MCF 10A (cell line): ENCODE measurements around the gene G3BP2. TPM values are rescaled to one million over a fixed set of nuclear protein-coding genes. Genes with fewer than 3 reads are reported as not detected.

Experiments
- BruUV-seq: library from RNA; stranded (reverse); fragments of 400-500 nt; replicated peaks from 2 replicates; lab custom pipeline; 2021; lab: Mats Ljungman, UMichigan
- CTCF ChIA-PET: fragments of 300-600 bp; sonication (Branson Sonifier 250); formaldehyde crosslinking; extraction: SDS; loops from one replicate; lab custom pipeline; 2021; ENCODE audit warnings: antibody characterized with exemption, inconsistent platforms; lab: Yijun Ruan, JAX
- POLR2A ChIA-PET: fragments of 300-600, 350-650 bp; sonication (Branson Sonifier 250); formaldehyde crosslinking; extraction: SDS; loops from one replicate; lab custom pipeline; 2020; ENCODE audit warnings: antibody characterized with exemption, inconsistent platforms; lab: Yijun Ruan, JAX
- DNase-seq: peaks from one replicate; pipeline ENCODE4 v3.0.0-alpha.2; 2018; ENCODE audit not compliant: unreplicated experiment
- H3K27ac Mint-ChIP-seq: one replicate; pipeline ENCODE4 v1.8.0; 2022; ENCODE audit warnings: mild to moderate bottlenecking, low read depth, mixed read lengths; ENCODE audit not compliant: unreplicated experiment
- H3K27me3 Mint-ChIP-seq: one replicate; pipeline ENCODE4 v1.8.0; 2022; ENCODE audit warnings: mixed read lengths; ENCODE audit not compliant: insufficient read depth, unreplicated experiment
- H3K36me3 Mint-ChIP-seq: one replicate; pipeline ENCODE4 v1.8.0; 2022; ENCODE audit warnings: mild to moderate bottlenecking, moderate library complexity, mixed read lengths; ENCODE audit not compliant: insufficient read depth, unreplicated experiment
- H3K4me1 Mint-ChIP-seq: one replicate; pipeline ENCODE4 v1.8.0; 2022; ENCODE audit warnings: mixed read lengths; ENCODE audit not compliant: insufficient read depth, unreplicated experiment
- H3K4me3 Mint-ChIP-seq: one replicate; pipeline ENCODE4 v1.8.0; 2022; ENCODE audit warnings: mild to moderate bottlenecking, moderate library complexity, mixed read lengths; ENCODE audit not compliant: unreplicated experiment
- H3K9me3 Mint-ChIP-seq: one replicate; pipeline ENCODE4 v1.8.0; 2022; ENCODE audit warnings: mixed read lengths; ENCODE audit not compliant: unreplicated experiment
- intact Hi-C: fragments of 100-400 bp; cut with micrococcal nuclease; formaldehyde crosslinking; loops from 2 replicates; pipeline ENCODE4 v1.14.1; 2022
- total RNA-seq: library from RNA; stranded (reverse); gene quantifications from 2 replicates; pipeline ENCODE4 v1.2.3, GENCODE V29; 2022
- TF ChIP-seq, protein P1 (sequence below): fragments of 200-600 bp; IDR thresholded peaks from one replicate; pipeline ENCODE4 v1.8.0; 2022; ENCODE audit warnings: antibody characterized with exemption, mild to moderate bottlenecking; ENCODE audit not compliant: unreplicated experiment

Gene G3BP2
- total RNA-seq, 1 experiment from 2014 or later, result 179 TPM

DNA sequence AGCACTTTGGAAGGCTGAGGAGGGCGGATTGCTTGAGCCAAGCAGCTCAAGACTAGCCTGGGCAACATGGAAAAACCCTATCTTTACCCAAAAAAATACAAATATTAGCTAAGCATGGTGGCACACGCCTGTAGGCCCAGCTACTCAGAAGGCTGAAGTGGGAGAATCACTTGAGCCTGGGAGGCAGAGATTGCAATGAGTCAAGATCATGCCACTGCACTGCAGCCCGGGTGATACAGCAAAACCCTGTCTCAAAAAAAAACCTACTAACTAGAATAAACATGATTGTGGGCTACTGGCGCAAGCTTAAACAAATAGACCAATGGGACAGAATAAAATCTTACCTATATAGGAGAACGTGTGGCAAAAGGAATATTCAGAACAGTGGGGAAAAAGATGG lies 50.2 kb downstream of the G3BP2 start:
- intact Hi-C loops, result no loop called here
- H3K9me3 Mint-ChIP-seq, result no peaks in the 10 kb centered on the region
- no peak overlapping the region for H3K27ac Mint-ChIP-seq
- no peak for DNase-seq
- H3K36me3 Mint-ChIP-seq, result no peaks in the 10 kb centered on the region
- ChIA-PET POLR2A (no interaction called here), CTCF (interaction anchor here (0.5 to 0.6 kb wide), 2 partner anchors 47 to 101 kb away, joined by 3 read pairs; no protein-coding TSS in a partner anchor)
- H3K4me3 Mint-ChIP-seq, result no peak overlapping the region
- no TSS peak for BruUV-seq
- TF ChIP-seq, protein P1, sequence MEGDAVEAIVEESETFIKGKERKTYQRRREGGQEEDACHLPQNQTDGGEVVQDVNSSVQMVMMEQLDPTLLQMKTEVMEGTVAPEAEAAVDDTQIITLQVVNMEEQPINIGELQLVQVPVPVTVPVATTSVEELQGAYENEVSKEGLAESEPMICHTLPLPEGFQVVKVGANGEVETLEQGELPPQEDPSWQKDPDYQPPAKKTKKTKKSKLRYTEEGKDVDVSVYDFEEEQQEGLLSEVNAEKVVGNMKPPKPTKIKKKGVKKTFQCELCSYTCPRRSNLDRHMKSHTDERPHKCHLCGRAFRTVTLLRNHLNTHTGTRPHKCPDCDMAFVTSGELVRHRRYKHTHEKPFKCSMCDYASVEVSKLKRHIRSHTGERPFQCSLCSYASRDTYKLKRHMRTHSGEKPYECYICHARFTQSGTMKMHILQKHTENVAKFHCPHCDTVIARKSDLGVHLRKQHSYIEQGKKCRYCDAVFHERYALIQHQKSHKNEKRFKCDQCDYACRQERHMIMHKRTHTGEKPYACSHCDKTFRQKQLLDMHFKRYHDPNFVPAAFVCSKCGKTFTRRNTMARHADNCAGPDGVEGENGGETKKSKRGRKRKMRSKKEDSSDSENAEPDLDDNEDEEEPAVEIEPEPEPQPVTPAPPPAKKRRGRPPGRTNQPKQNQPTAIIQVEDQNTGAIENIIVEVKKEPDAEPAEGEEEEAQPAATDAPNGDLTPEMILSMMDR, result no peak
- no peaks in the 10 kb centered on the region for H3K27me3 Mint-ChIP-seq
- no peaks in the 10 kb centered on the region for H3K4me1 Mint-ChIP-seq

DNA sequence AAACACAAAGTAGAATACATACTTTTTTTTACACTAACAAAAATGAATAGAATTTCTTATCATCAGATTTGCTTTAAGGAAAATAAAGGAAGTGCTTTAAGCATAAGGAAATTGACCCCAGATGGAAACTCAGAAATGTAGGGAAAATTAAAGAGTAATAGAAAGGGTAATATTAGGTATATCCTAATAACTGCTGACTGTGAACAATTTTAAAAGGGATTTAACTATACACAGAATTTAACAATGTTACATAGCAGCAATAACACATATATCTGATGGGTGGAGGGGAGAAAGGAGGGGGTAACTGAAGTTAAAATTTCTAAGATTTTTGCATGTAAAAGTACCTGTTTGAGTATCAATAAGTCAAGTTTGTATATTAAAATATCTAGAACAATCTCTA lies 51.5 kb downstream of the G3BP2 start:
- no peaks in the 10 kb centered on the region for H3K4me1 Mint-ChIP-seq
- POLR2A ChIA-PET, result no interaction called here
- intact Hi-C loops, result no loop called here
- H3K36me3 Mint-ChIP-seq, result no peaks in the 10 kb centered on the region
- no peak overlapping the region for H3K27ac Mint-ChIP-seq
- no peaks in the 10 kb centered on the region for H3K9me3 Mint-ChIP-seq
- CTCF ChIA-PET, result no interaction called here
- TF ChIP-seq, protein P1, result no peak
- BruUV-seq, result no TSS peak
- H3K4me3 Mint-ChIP-seq, result no peak overlapping the region
- DNase-seq, result no peak
- H3K27me3 Mint-ChIP-seq, result no peaks in the 10 kb centered on the region

DNA sequence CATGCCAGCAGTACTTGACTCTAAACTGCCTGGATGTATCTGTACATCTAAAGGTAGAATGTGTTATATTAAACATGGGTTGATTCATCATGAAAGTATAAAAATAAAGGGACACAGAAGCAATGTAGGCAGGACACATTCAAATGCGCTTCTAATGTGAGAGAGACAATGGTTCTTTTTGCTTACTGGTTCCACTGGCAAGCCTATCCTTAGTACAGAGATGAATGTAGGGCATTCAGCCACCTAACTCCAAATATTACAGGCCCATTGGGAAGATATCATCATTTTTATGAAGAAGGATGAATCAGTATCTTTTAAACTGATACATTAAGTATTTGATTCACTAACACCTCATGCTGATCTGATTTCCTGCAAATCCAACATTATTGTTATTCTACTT lies 60.9 kb downstream of the G3BP2 start:
- H3K27ac Mint-ChIP-seq, result no peak overlapping the region
- H3K9me3 Mint-ChIP-seq, result no peaks in the 10 kb centered on the region
- ChIA-PET CTCF (no interaction called here), POLR2A (no interaction called here)
- TF ChIP-seq, protein P1, result no peak
- H3K36me3 Mint-ChIP-seq, result no peaks in the 10 kb centered on the region
- no peak for DNase-seq
- H3K27me3 Mint-ChIP-seq, result no peaks in the 10 kb centered on the region
- no peak overlapping the region for H3K4me3 Mint-ChIP-seq
- no TSS peak for BruUV-seq
- intact Hi-C loops, result no loop called here
- no peaks in the 10 kb centered on the region for H3K4me1 Mint-ChIP-seq

DNA sequence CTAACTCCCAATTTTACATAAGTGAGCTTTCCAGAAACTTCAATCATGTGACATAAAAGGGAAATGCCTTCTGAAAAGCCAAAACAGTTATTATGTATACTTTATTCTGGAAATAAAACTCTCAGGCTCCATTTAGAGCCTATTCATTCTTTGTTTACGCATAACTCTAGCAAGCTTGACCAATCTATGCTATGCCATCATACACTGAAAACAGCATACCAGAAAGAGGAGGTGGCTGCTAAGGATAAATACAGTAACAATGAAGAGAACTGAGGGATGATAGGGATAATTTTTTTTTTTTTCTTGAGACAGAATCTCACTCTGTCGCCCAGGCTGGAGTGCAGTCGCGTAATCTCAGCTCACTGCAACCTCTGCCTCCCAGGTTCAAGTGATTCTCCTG lies 67.3 kb downstream of the G3BP2 start:
- Mint-ChIP-seq H3K27me3 (no peaks in the 10 kb centered on the region), H3K4me1 (no peaks in the 10 kb centered on the region), H3K27ac (no peak overlapping the region), H3K4me3 (no peak overlapping the region), H3K36me3 (no peaks in the 10 kb centered on the region), H3K9me3 (no peaks in the 10 kb centered on the region)
- no peak for DNase-seq
- BruUV-seq, result no TSS peak
- TF ChIP-seq, protein P1, result no peak
- ChIA-PET CTCF (interaction anchor here (0.6 to 1.0 kb wide), 2 partner anchors 51 to 253 kb away, joined by 3 to 4 read pairs; no protein-coding TSS in a partner anchor), POLR2A (no interaction called here)
- intact Hi-C loops, result no loop called here
